Mucosa of stomach (tissue), 1 donor: Measurements from ENCODE around the gene CA6.
"Not testable (repeated sequence)": the region's sequence is repeated elsewhere in the genome, so short reads cannot be mapped to it uniquely, and the experiment has no call there.

Experiments
- H3K27me3 ChIP-seq: one replicate; pipeline ENCODE4 v1.7.0; 2013; ENCODE audit warnings: mild to moderate bottlenecking, low read length; ENCODE audit not compliant: control insufficient read depth, insufficient read depth
- H3K36me3 ChIP-seq: one replicate; pipeline ENCODE4 v1.7.0; 2013; ENCODE audit warnings: low read length; ENCODE audit not compliant: control insufficient read depth, insufficient read depth
- H3K4me1 ChIP-seq: one replicate; pipeline ENCODE4 v1.7.0; 2013; ENCODE audit warnings: mild to moderate bottlenecking, low read length; ENCODE audit not compliant: control insufficient read depth, insufficient read depth
- H3K4me3 ChIP-seq: one replicate; pipeline ENCODE4 v1.7.0; 2013; ENCODE audit warnings: low read length
- H3K9ac ChIP-seq: one replicate; pipeline ENCODE4 v1.7.0; 2013; ENCODE audit warnings: mild to moderate bottlenecking, low read length, moderate library complexity
- H3K9me3 ChIP-seq: one replicate; pipeline ENCODE4 v1.7.0; 2013; ENCODE audit warnings: mild to moderate bottlenecking, low read length, moderate library complexity; ENCODE audit not compliant: control insufficient read depth
- donor health status: Pancreatic carcinoma.

Gene CA6

GRCh38 chr1:9018333-9018732 lies 72.7 kb downstream of the CA6 start:
- no peak overlapping the region for H3K4me3 ChIP-seq
- H3K4me1 ChIP-seq: no peaks in the 10 kb centered on the region
- no peaks in the 10 kb centered on the region for H3K36me3 ChIP-seq
- no peak overlapping the region for H3K9ac ChIP-seq
- no peaks in the 10 kb centered on the region for H3K27me3 ChIP-seq
- no peaks in the 10 kb centered on the region for H3K9me3 ChIP-seq

GRCh38 chr1:9019896-9020295 lies 74.2 kb downstream of the CA6 start:
- Histone ChIP-seq H3K9me3 (no peaks in the 10 kb centered on the region), H3K4me1 (no peaks in the 10 kb centered on the region), H3K4me3 (no peak overlapping the region), H3K9ac (no peak overlapping the region), H3K36me3 (no peaks in the 10 kb centered on the region), H3K27me3 (no peaks in the 10 kb centered on the region)

- Histone ChIP-seq H3K36me3 (no peaks in the 10 kb centered on the region), H3K4me1 (no peaks in the 10 kb centered on the region)
Measured at GRCh38 chr1:9020305-9020704, 74.6 kb downstream of the CA6 start.

GRCh38 chr1:9022026-9022738 lies 76.5 kb downstream of the CA6 start:
- not testable (repeated sequence) for H3K9me3 ChIP-seq, H3K27me3 ChIP-seq, H3K4me3 ChIP-seq, H3K36me3 ChIP-seq, H3K4me1 ChIP-seq, H3K9ac ChIP-seq

More at GRCh38 chr1:9020305-9020704, 74.6 kb downstream of the CA6 start:
- H3K9ac ChIP-seq: no peak overlapping the region
- H3K27me3 ChIP-seq: no peaks in the 10 kb centered on the region
- no peaks in the 10 kb centered on the region for H3K9me3 ChIP-seq
- H3K4me3 ChIP-seq: no peak overlapping the region

- Histone ChIP-seq H3K9ac (no peak overlapping the region), H3K36me3 (no peaks in the 10 kb centered on the region), H3K9me3 (no peaks in the 10 kb centered on the region), H3K4me3 (no peak overlapping the region), H3K27me3 (no peaks in the 10 kb centered on the region), H3K4me1 (no peaks in the 10 kb centered on the region)
Measured at GRCh38 chr1:9022773-9023172, 77.1 kb downstream of the CA6 start.
